LNCAP (cell line): ENCODE data around the gene ACR.
A peak's percentile ranks its signal among the peaks of the same experiment; 100 is the strongest.

ENCODE experiments used
- CTCF ChIP-seq: fragments of 450-650 bp; IDR thresholded peaks from 2 replicates; pipeline ENCODE4 v1.5.1; 2017; ENCODE audit warnings: mild to moderate bottlenecking

Gene ACR

DNA sequence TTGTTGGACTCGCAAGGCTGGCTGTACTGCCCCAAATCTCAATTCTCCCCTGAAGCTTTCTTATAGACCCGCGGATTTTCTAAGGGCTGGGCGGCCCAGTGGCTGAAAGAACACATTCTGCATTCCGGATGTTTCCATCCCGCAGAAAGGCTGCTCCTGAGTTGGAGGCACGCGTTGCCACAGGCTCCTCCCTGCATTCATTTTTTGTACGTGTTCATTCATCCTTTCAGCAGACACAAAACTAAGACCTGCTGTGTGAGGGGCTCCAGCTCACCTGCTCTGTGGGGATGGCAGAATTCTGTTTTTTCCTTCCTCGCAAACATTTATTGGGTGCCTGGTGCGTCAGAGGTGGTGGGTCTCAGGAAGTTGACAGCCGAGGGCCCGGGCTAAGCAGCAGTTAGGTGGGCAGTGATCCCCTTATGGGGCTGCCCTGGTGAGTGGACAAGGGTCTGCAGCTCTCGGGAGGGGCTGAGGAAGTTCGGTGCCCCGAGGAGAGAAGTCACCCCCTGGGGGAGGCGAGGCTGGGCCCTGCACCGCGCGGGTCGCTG lies 41.7 kb upstream of the ACR start:
- no peak for TF ChIP-seq CTCF

DNA sequence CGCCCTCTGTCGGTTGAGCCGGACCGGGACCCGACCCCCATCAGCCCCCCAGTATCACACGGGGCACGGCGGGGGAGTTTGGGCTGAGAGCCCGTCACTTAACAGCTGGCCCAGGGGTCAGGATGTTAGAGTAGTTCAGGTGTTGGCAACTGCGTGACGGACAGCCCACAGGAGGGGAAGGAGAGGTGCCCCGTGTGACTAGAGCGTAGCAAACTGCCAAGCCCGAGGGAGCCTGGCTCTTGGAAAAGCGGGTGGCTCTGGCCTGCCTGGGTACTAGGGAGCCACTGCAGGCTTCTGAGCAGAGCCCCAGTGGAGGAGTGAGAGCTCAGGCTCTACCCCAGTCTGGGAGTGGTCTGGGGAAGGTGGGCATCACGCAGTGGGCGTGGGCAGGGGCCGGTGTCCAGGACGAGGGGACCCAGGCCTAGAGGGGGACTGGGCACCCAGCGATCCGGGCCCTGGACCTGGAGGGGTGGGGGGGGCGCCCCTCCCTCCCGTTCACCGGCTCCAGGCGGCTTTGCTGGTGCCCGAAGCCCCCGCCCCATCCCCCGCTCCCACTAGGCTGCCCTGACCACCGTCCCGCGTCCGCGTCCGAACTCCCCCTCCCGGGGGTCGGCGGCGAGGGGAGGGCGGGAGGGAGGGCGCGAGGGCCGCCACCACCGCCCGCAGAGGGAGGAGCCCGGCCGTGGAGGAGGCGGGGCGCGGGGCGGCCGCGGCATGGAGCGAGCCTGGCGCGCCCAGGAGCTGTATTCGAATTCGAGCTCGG lies 41.0 kb upstream of the ACR start:
- TF ChIP-seq CTCF = 0 out of 2 replicates have a peak, but pooled peaks have one; percentile 9

GRCh38 chr22:50697667-50698506 lies 40.1 kb upstream of the ACR start:
- TF ChIP-seq CTCF = no peak

DNA sequence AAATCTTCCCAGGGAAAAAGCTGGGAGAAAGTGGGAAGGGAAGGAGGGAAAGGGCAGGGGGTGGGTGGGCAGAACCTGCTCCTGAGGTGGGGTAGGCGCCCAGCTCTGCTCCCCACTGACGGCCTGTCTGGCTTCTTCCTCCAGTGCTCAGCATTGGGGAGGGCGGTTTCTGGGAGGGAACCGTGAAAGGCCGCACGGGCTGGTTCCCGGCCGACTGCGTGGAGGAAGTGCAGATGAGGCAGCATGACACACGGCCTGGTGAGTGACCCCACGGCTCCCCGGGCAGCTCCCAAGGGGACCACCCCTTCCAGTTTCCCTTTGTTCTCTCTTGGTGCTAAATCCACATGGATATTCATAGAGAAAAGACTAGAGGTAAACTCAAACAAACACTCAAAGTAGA lies 39.5 kb upstream of the ACR start:
- no peak for TF ChIP-seq CTCF

DNA sequence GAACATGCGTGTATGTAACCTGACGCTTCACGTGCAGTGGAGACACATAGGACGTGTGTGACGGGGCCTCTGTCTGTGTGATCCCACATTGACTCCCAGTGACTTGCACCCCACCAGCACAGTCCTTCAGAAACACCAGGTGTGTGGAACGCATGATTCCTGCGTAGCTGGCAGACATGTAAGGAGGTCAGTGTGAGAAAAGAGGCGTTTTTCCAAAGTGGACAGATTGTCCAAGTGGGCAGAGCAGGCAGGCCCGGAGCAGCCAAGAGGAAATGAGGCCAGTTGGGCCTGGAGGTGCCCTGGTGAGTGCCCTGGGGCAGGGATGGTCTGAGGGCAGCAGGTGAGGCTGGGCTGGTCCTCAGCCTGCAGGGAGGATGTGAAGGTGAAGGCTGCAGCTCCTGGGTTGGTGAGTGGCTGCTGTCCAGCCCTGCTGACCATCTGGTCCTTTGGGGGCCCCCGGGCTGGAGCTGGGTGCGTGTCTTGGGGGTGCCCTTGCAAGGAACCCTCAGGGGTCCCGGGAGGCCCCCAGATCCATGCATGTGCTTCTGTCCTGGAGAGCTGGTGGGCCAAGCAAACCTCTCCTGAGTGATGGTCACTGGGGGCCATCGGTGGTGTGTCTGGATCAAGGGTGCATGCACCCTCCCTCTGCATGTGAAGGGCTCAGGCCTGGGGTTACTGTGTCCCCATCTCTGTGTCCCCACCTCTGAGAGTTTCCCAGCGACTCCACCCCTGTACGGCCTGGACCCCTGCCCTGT lies 38.8 kb upstream of the ACR start:
- no peak for TF ChIP-seq CTCF

DNA sequence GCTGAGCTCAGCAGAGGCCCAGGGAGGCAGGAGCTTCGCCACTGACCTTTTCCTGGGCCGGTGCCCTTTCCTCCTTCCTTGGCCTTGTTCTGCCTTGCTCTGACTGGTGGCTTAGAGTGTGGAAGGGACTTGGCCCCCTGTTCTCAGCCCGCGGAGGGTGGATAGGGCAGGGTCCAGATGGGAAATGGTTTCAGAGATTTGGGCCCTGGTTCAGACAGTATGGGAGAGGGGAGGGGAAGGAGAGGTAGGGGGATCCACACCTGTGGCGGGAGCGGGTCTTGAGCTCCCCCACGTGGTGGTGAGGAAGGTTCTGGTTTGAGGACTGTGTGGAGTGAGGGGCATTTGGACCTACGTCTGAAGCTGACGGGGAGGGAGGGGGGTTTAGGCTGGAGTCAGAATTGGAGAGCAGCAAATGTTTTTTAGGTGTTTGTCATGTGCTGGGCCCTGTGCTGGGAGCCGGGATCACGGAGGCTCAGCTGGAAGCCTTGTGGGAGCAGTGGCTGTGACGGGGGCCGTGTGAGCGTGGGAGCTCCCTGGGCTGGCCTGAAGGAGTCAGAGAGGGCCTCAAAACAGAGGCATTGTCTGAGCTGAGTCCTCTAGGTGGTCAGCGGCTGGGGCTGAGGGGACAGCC lies 38.1 kb upstream of the ACR start:
- peak; percentile 42 for TF ChIP-seq CTCF
